Measurements from ENCODE around the gene EFHD1. TPM values are rescaled to one million over a fixed set of nuclear protein-coding genes. Genes with fewer than 3 reads are reported as not detected.
A peak's percentile ranks its signal among the peaks of the same experiment; 100 is the strongest.

The EFHD1 gene
- total RNA-seq, 1 donor from 2014 or later, result 106 TPM

GRCh38 chr2:232609607-232610006 lies 23.8 kb upstream of the EFHD1 start:
- no peak overlapping the region for H3K4me3 Mint-ChIP-seq (ENCODE audit: unreplicated experiment)
- H3K27me3 Mint-ChIP-seq (ENCODE audit: unreplicated experiment), result peaks cover 1% of the 10 kb centered on the region
- no peak overlapping the region for H3K27ac Mint-ChIP-seq (ENCODE audit: unreplicated experiment)
- H3K36me3 Mint-ChIP-seq (ENCODE audit: unreplicated experiment), result no peaks in the 10 kb centered on the region
- no peak for TF ChIP-seq CTCF (IDR thresholded peaks at IDR 0.05)
- H3K4me1 Mint-ChIP-seq (ENCODE audit: unreplicated experiment), result peaks cover 42% of the 10 kb centered on the region
- DNase-seq (ENCODE audit: extremely low spot score, unreplicated experiment), result no peak
- no peaks in the 10 kb centered on the region for H3K9me3 Mint-ChIP-seq (ENCODE audit: unreplicated experiment)

GRCh38 chr2:232610081-232610480 lies 23.3 kb upstream of the EFHD1 start:
- H3K4me3 Mint-ChIP-seq (ENCODE audit: unreplicated experiment), result no peak overlapping the region
- no peak for DNase-seq (ENCODE audit: extremely low spot score, unreplicated experiment)
- H3K27ac Mint-ChIP-seq (ENCODE audit: unreplicated experiment), result no peak overlapping the region
- H3K4me1 Mint-ChIP-seq (ENCODE audit: unreplicated experiment), result peaks cover 44% of the 10 kb centered on the region
- no peaks in the 10 kb centered on the region for H3K9me3 Mint-ChIP-seq (ENCODE audit: unreplicated experiment)
- TF ChIP-seq CTCF (IDR thresholded peaks at IDR 0.05), result no peak
- no peaks in the 10 kb centered on the region for H3K36me3 Mint-ChIP-seq (ENCODE audit: unreplicated experiment)
- no peaks in the 10 kb centered on the region for H3K27me3 Mint-ChIP-seq (ENCODE audit: unreplicated experiment)

GRCh38 chr2:232611061-232611460 lies 22.3 kb upstream of the EFHD1 start:
- peaks cover 45% of the 10 kb centered on the region for H3K4me1 Mint-ChIP-seq (ENCODE audit: unreplicated experiment)
- H3K27me3 Mint-ChIP-seq (ENCODE audit: unreplicated experiment), result no peaks in the 10 kb centered on the region
- DNase-seq (ENCODE audit: extremely low spot score, unreplicated experiment), result no peak
- peak overlapping the region; percentile 47 for H3K27ac Mint-ChIP-seq (ENCODE audit: unreplicated experiment)
- no peaks in the 10 kb centered on the region for H3K9me3 Mint-ChIP-seq (ENCODE audit: unreplicated experiment)
- H3K36me3 Mint-ChIP-seq (ENCODE audit: unreplicated experiment), result no peaks in the 10 kb centered on the region
- H3K4me3 Mint-ChIP-seq (ENCODE audit: unreplicated experiment), result no peak overlapping the region
- no peak for TF ChIP-seq CTCF (IDR thresholded peaks at IDR 0.05)

GRCh38 chr2:232611559-232612218 lies 21.7 kb upstream of the EFHD1 start:
- no peak overlapping the region for H3K4me3 Mint-ChIP-seq (ENCODE audit: unreplicated experiment)
- no peaks in the 10 kb centered on the region for H3K9me3 Mint-ChIP-seq (ENCODE audit: unreplicated experiment)
- H3K36me3 Mint-ChIP-seq (ENCODE audit: unreplicated experiment), result no peaks in the 10 kb centered on the region
- peak overlapping the region; percentile 34 for H3K27ac Mint-ChIP-seq (ENCODE audit: unreplicated experiment)
- TF ChIP-seq CTCF (IDR thresholded peaks at IDR 0.05), result peak; percentile 94
- peaks cover 43% of the 10 kb centered on the region for H3K4me1 Mint-ChIP-seq (ENCODE audit: unreplicated experiment)
- DNase-seq (ENCODE audit: extremely low spot score, unreplicated experiment), result peak; percentile 97
- no peaks in the 10 kb centered on the region for H3K27me3 Mint-ChIP-seq (ENCODE audit: unreplicated experiment)

GRCh38 chr2:232613538-232614134 lies 19.8 kb upstream of the EFHD1 start:
- H3K9me3 Mint-ChIP-seq (ENCODE audit: unreplicated experiment), result no peaks in the 10 kb centered on the region
- DNase-seq (ENCODE audit: extremely low spot score, unreplicated experiment), result no peak
- no peak overlapping the region for H3K4me3 Mint-ChIP-seq (ENCODE audit: unreplicated experiment)
- no peak overlapping the region for H3K27ac Mint-ChIP-seq (ENCODE audit: unreplicated experiment)
- TF ChIP-seq CTCF (IDR thresholded peaks at IDR 0.05), result no peak
- peaks cover 43% of the 10 kb centered on the region for H3K4me1 Mint-ChIP-seq (ENCODE audit: unreplicated experiment)
- H3K36me3 Mint-ChIP-seq (ENCODE audit: unreplicated experiment), result no peaks in the 10 kb centered on the region
- no peaks in the 10 kb centered on the region for H3K27me3 Mint-ChIP-seq (ENCODE audit: unreplicated experiment)
